GM23338 (cell line): ENCODE data around the gene ST8SIA1. TPM values are rescaled to one million over a fixed set of nuclear protein-coding genes. Genes with fewer than 3 reads are reported as not detected.
A peak's percentile ranks its signal among the peaks of the same experiment; 100 is the strongest.

Source experiments
- ATAC-seq: fragments of 200-7000 bp; cut with Tn5 transposase; 3 replicates; pipeline ENCODE4 v1.9.1; 2020
- DNase-seq: peaks from one replicate; pipeline ENCODE4 v3.0.0-alpha.2; 2015; ENCODE audit warnings: low spot score
- H2AFZ ChIP-seq: fragments of 200-600 bp; sonication (generic); 2 replicates; pipeline ENCODE4 v1.8.0; 2016; ENCODE audit warnings: antibody characterized with exemption, mild to moderate bottlenecking, moderate library complexity
- H3F3A ChIP-seq: fragments of 200-600 bp; sonication (generic); replicated peaks from 2 replicates; pipeline ENCODE4 v1.8.0; 2017; ENCODE audit warnings: antibody characterized with exemption, mixed run types, low read depth
- H3K27ac ChIP-seq: fragments of 200-600 bp; sonication (generic); 2 replicates; pipeline ENCODE4 v1.6.1; 2016; ENCODE audit warnings: low read depth
- H3K27me3 ChIP-seq: fragments of 200-600 bp; sonication (generic); 2 replicates; pipeline ENCODE4 v1.8.0; 2016; ENCODE audit warnings: mild to moderate bottlenecking, mixed run types, moderate library complexity; ENCODE audit not compliant: insufficient read depth
- H3K36me3 ChIP-seq: fragments of 200-600 bp; sonication (generic); 2 replicates; pipeline ENCODE4 v1.8.0; 2016; ENCODE audit warnings: mild to moderate bottlenecking; ENCODE audit not compliant: insufficient read depth
- H3K4me1 ChIP-seq: fragments of 200-600 bp; sonication (generic); 2 replicates; pipeline ENCODE4 v1.8.0; 2016; ENCODE audit warnings: mild to moderate bottlenecking, moderate library complexity; ENCODE audit not compliant: insufficient read depth
- H3K4me2 ChIP-seq: fragments of 200-600 bp; sonication (generic); 2 replicates; pipeline ENCODE4 v1.7.1; 2017; ENCODE audit warnings: mixed run types
- H3K4me3 ChIP-seq: fragments of 200-600 bp; sonication (generic); 2 replicates; pipeline ENCODE4 v1.6.1; 2016; ENCODE audit warnings: mixed run types
- H3K79me2 ChIP-seq: fragments of 200-600 bp; sonication (generic); replicated peaks from 2 replicates; pipeline ENCODE4 v1.8.0; 2017; ENCODE audit warnings: mild to moderate bottlenecking; ENCODE audit not compliant: insufficient read depth
- H3K9me2 ChIP-seq: fragments of 200-600 bp; sonication (generic); 2 replicates; pipeline ENCODE4 v1.8.0; 2017; ENCODE audit not compliant: insufficient read depth
- H4K20me1 ChIP-seq: fragments of 200-600 bp; sonication (generic); replicated peaks from 2 replicates; pipeline ENCODE4 v1.8.0; 2017; ENCODE audit warnings: mild to moderate bottlenecking; ENCODE audit not compliant: insufficient read depth
- H3K27ac Mint-ChIP-seq: 2 replicates; pipeline ENCODE4 v1.8.0; 2020; ENCODE audit warnings: inconsistent platforms, mild to moderate bottlenecking, moderate library complexity, mixed read lengths
- H3K27me3 Mint-ChIP-seq: 3 replicates; pipeline ENCODE4 v1.8.0; 2022; ENCODE audit warnings: low read depth, mild to moderate bottlenecking, moderate library complexity, mixed read lengths, inconsistent platforms; ENCODE audit not compliant: insufficient read depth, poor library complexity
- H3K36me3 Mint-ChIP-seq: 3 replicates; pipeline ENCODE4 v1.8.0; 2021; ENCODE audit warnings: low read depth, mild to moderate bottlenecking, inconsistent platforms, moderate library complexity, mixed read lengths
- H3K4me1 Mint-ChIP-seq: 3 replicates; pipeline ENCODE4 v1.8.0; 2020; ENCODE audit warnings: mild to moderate bottlenecking, inconsistent platforms, mixed read lengths
- H3K4me3 Mint-ChIP-seq: 3 replicates; pipeline ENCODE4 v1.8.0; 2021; ENCODE audit warnings: moderate library complexity, mild to moderate bottlenecking, inconsistent platforms, mixed read lengths
- H3K9me3 Mint-ChIP-seq: 3 replicates; pipeline ENCODE4 v1.8.0; 2020; ENCODE audit warnings: moderate library complexity, mild to moderate bottlenecking, inconsistent platforms, mixed read lengths
- EZH2 ChIP-seq: fragments of 200-600 bp; sonication (generic); IDR thresholded peaks from one replicate; pipeline ENCODE4 v1.8.0; 2017; ENCODE audit warnings: antibody characterized with exemption, mild to moderate bottlenecking, low read depth; ENCODE audit not compliant: unreplicated experiment
- EZH2phosphoT487 ChIP-seq: fragments of 200-600 bp; sonication (generic); IDR thresholded peaks from one replicate; pipeline ENCODE4 v1.8.1; 2018; ENCODE audit warnings: antibody characterized with exemption; ENCODE audit not compliant: unreplicated experiment
- NANOG ChIP-seq: IDR thresholded peaks from 2 replicates; pipeline ENCODE4 v1.6.1; 2016; ENCODE audit warnings: antibody characterized with exemption, borderline replicate concordance
- POLR2AphosphoS5 ChIP-seq: IDR thresholded peaks from 2 replicates; pipeline ENCODE4 v1.6.1; 2016; ENCODE audit warnings: antibody characterized with exemption, low read depth
- STAT1 ChIP-seq: IDR thresholded peaks from one replicate; pipeline ENCODE4 v1.6.1; 2016; ENCODE audit warnings: antibody characterized with exemption; ENCODE audit not compliant: unreplicated experiment
- ZNF331 ChIP-seq: fragments of 250-450 bp; sonication (Bioruptor Pico); IDR thresholded peaks from 2 replicates; pipeline ENCODE4 v1.5.0; 2020; ENCODE audit warnings: low read depth, mild to moderate bottlenecking, moderate library complexity
- polyA plus RNA-seq: library from polyadenylated mRNA; unstranded; fragments of >200 nt; fragmentation: Nextera tagmentation; extraction: Ambion mirVana; gene quantifications from 2 replicates; pipeline ENCODE4 v1.2.1, GENCODE V29; 2016
- total RNA-seq: library from RNA; depleted of rRNA; stranded (reverse); fragments of >200 nt; shearing (Covaris generic); gene quantifications from 2 replicates; pipeline ENCODE4 v1.2.3, GENCODE V29; 2014
- TF ChIP-seq, protein P1 (sequence below): fragments of 250-450 bp; sonication (Bioruptor Pico); IDR thresholded peaks from 2 replicates; pipeline ENCODE4 v1.5.0; 2020; ENCODE audit warnings: mild to moderate bottlenecking, moderate library complexity
- TF ChIP-seq, protein P2 (sequence below): IDR thresholded peaks from one replicate; pipeline ENCODE4 v1.6.1; 2018; ENCODE audit warnings: antibody characterized with exemption; ENCODE audit not compliant: unreplicated experiment
- TF ChIP-seq, protein P3 (sequence below): IDR thresholded peaks from 2 replicates; pipeline ENCODE4 v1.6.1; 2016; ENCODE audit warnings: antibody characterized with exemption
- TF ChIP-seq, protein P4 (sequence below), 2 experiments: fragments of 200-600 bp in 1 of 2; sonication (generic) in 1 of 2; conservative IDR thresholded peaks; 2 replicates each; pipeline versions ENCODE4 v1.5.1 to v1.6.1; 2016 to 2017; ENCODE audit warnings: antibody characterized with exemption in 2 of 2, low read depth in 2 of 2, mild to moderate bottlenecking in 2 of 2, moderate library complexity in 1 of 2

ST8SIA1 gene
- total and polyA plus RNA-seq, 2 experiments from 2014 or later: 2.5 to 5.1 TPM

DNA sequence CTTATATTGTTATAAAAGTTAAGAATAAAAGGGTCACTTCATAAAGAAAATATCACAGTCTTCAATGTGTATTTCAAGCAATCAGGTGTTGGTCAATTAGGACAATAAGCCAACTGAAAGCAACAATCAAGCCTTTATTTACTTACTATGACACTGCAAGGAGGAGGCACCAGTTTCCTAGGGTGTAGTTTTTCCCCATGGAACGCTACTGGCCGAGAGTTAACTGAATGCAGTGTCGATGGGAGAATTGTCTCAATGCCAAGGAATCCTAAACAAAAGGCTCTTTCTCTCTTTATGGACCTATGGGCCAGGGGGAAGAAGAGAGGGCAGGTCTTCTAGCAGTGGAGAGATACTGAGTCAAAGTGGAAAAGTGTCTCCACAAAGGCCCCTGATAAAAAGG, 146.1 kb downstream of the ST8SIA1 start:
- DNase-seq: no peak
- Mint-ChIP-seq H3K4me1 (no peaks in the 10 kb centered on the region), H3K27me3 (no peaks in the 10 kb centered on the region), H3K27ac (no peak overlapping the region), H3K4me3 (no peak overlapping the region), H3K36me3 (no peaks in the 10 kb centered on the region), H3K9me3 (no peaks in the 10 kb centered on the region)
- no peaks in the 10 kb centered on the region for H3K79me2 ChIP-seq
- no peaks in the 10 kb centered on the region for H3K4me1 ChIP-seq
- H3K36me3 ChIP-seq: no peaks in the 10 kb centered on the region
- ATAC-seq: no peak
- no peaks in the 10 kb centered on the region for H3K27me3 ChIP-seq
- peak overlapping the region; percentile 53; the same call in 1 of the 2 replicates for H2AFZ ChIP-seq
- no peak overlapping the region for H3K4me2 ChIP-seq
- H3F3A ChIP-seq: no peaks in the 10 kb centered on the region
- H4K20me1 ChIP-seq: no peaks in the 10 kb centered on the region
- no peak for TF ChIP-seq POLR2AphosphoS5
- TF ChIP-seq, protein P1, sequence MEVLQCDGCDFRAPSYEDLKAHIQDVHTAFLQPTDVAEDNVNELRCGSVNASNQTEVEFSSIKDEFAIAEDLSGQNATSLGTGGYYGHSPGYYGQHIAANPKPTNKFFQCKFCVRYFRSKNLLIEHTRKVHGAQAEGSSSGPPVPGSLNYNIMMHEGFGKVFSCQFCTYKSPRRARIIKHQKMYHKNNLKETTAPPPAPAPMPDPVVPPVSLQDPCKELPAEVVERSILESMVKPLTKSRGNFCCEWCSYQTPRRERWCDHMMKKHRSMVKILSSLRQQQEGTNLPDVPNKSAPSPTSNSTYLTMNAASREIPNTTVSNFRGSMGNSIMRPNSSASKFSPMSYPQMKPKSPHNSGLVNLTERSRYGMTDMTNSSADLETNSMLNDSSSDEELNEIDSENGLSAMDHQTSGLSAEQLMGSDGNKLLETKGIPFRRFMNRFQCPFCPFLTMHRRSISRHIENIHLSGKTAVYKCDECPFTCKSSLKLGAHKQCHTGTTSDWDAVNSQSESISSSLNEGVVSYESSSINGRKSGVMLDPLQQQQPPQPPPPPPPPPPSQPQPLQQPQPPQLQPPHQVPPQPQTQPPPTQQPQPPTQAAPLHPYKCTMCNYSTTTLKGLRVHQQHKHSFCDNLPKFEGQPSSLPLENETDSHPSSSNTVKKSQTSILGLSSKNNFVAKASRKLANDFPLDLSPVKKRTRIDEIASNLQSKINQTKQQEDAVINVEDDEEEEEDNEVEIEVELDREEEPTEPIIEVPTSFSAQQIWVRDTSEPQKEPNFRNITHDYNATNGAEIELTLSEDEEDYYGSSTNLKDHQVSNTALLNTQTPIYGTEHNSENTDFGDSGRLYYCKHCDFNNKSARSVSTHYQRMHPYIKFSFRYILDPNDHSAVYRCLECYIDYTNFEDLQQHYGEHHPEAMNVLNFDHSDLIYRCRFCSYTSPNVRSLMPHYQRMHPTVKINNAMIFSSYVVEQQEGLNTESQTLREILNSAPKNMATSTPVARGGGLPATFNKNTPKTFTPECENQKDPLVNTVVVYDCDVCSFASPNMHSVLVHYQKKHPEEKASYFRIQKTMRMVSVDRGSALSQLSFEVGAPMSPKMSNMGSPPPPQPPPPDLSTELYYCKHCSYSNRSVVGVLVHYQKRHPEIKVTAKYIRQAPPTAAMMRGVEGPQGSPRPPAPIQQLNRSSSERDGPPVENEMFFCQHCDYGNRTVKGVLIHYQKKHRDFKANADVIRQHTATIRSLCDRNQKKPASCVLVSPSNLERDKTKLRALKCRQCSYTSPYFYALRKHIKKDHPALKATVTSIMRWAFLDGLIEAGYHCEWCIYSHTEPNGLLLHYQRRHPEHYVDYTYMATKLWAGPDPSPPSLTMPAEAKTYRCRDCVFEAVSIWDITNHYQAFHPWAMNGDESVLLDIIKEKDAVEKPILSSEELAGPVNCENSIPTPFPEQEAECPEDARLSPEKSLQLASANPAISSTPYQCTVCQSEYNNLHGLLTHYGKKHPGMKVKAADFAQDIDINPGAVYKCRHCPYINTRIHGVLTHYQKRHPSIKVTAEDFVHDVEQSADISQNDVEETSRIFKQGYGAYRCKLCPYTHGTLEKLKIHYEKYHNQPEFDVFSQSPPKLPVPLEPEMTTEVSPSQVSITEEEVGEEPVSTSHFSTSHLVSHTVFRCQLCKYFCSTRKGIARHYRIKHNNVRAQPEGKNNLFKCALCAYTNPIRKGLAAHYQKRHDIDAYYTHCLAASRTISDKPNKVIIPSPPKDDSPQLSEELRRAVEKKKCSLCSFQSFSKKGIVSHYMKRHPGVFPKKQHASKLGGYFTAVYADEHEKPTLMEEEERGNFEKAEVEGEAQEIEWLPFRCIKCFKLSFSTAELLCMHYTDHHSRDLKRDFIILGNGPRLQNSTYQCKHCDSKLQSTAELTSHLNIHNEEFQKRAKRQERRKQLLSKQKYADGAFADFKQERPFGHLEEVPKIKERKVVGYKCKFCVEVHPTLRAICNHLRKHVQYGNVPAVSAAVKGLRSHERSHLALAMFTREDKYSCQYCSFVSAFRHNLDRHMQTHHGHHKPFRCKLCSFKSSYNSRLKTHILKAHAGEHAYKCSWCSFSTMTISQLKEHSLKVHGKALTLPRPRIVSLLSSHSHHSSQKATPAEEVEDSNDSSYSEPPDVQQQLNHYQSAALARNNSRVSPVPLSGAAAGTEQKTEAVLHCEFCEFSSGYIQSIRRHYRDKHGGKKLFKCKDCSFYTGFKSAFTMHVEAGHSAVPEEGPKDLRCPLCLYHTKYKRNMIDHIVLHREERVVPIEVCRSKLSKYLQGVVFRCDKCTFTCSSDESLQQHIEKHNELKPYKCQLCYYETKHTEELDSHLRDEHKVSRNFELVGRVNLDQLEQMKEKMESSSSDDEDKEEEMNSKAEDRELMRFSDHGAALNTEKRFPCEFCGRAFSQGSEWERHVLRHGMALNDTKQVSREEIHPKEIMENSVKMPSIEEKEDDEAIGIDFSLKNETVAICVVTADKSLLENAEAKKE (CRISPR knock-in tag): no peak
- no peak overlapping the region for H3K27ac ChIP-seq
- H3K4me3 ChIP-seq: no peak overlapping the region
- H3K9me2 ChIP-seq: no peaks in the 10 kb centered on the region

DNA sequence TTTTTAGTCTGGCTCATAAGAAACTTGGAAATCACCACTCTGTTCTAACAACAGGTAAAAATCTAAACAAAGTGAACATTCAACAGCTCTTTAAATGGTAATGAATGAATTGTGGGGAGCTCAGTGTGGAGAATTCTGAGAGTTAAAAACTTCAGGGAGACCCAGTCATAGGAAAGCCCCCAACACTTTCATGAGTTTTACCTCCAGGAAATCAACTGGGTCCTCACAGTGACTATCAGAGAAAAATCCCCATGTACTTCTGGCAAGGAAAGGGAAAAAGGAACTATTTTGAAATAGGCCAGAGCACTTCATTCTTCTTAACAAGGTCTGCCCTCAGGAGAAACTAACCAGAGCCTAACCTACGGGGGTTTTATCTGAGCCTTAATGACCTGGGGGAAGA, 153.8 kb downstream of the ST8SIA1 start:
- Histone ChIP-seq H3K36me3 (no peaks in the 10 kb centered on the region), H3K4me3 (no peak overlapping the region), H3K79me2 (no peaks in the 10 kb centered on the region), H3K27me3 (no peaks in the 10 kb centered on the region), H3K27ac (no peak overlapping the region), H2AFZ (0 out of 2 replicates have a peak overlapping the region, but pooled peaks have one; percentile 2), H3K9me2 (no peaks in the 10 kb centered on the region), H4K20me1 (no peaks in the 10 kb centered on the region), H3F3A (no peaks in the 10 kb centered on the region), H3K4me2 (no peak overlapping the region), H3K4me1 (no peaks in the 10 kb centered on the region)
- no peaks in the 10 kb centered on the region for H3K4me1 Mint-ChIP-seq
- ATAC-seq (no peak), DNase-seq (no peak)
- no peaks in the 10 kb centered on the region for H3K36me3 Mint-ChIP-seq
- no peak overlapping the region for H3K27ac Mint-ChIP-seq
- H3K27me3 Mint-ChIP-seq: no peaks in the 10 kb centered on the region
- no peak overlapping the region for H3K4me3 Mint-ChIP-seq
- no peaks in the 10 kb centered on the region for H3K9me3 Mint-ChIP-seq
- TF ChIP-seq, protein P2, sequence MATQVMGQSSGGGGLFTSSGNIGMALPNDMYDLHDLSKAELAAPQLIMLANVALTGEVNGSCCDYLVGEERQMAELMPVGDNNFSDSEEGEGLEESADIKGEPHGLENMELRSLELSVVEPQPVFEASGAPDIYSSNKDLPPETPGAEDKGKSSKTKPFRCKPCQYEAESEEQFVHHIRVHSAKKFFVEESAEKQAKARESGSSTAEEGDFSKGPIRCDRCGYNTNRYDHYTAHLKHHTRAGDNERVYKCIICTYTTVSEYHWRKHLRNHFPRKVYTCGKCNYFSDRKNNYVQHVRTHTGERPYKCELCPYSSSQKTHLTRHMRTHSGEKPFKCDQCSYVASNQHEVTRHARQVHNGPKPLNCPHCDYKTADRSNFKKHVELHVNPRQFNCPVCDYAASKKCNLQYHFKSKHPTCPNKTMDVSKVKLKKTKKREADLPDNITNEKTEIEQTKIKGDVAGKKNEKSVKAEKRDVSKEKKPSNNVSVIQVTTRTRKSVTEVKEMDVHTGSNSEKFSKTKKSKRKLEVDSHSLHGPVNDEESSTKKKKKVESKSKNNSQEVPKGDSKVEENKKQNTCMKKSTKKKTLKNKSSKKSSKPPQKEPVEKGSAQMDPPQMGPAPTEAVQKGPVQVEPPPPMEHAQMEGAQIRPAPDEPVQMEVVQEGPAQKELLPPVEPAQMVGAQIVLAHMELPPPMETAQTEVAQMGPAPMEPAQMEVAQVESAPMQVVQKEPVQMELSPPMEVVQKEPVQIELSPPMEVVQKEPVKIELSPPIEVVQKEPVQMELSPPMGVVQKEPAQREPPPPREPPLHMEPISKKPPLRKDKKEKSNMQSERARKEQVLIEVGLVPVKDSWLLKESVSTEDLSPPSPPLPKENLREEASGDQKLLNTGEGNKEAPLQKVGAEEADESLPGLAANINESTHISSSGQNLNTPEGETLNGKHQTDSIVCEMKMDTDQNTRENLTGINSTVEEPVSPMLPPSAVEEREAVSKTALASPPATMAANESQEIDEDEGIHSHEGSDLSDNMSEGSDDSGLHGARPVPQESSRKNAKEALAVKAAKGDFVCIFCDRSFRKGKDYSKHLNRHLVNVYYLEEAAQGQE: no peak
- TF ChIP-seq ZNF331 (CRISPR knock-in tag) (no peak), EZH2phosphoT487 (no peak), EZH2 (no peak), NANOG (no peak), STAT1 (no peak)
- TF ChIP-seq, protein P3, sequence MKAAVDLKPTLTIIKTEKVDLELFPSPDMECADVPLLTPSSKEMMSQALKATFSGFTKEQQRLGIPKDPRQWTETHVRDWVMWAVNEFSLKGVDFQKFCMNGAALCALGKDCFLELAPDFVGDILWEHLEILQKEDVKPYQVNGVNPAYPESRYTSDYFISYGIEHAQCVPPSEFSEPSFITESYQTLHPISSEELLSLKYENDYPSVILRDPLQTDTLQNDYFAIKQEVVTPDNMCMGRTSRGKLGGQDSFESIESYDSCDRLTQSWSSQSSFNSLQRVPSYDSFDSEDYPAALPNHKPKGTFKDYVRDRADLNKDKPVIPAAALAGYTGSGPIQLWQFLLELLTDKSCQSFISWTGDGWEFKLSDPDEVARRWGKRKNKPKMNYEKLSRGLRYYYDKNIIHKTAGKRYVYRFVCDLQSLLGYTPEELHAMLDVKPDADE: no peak
- TF ChIP-seq, protein P4, sequence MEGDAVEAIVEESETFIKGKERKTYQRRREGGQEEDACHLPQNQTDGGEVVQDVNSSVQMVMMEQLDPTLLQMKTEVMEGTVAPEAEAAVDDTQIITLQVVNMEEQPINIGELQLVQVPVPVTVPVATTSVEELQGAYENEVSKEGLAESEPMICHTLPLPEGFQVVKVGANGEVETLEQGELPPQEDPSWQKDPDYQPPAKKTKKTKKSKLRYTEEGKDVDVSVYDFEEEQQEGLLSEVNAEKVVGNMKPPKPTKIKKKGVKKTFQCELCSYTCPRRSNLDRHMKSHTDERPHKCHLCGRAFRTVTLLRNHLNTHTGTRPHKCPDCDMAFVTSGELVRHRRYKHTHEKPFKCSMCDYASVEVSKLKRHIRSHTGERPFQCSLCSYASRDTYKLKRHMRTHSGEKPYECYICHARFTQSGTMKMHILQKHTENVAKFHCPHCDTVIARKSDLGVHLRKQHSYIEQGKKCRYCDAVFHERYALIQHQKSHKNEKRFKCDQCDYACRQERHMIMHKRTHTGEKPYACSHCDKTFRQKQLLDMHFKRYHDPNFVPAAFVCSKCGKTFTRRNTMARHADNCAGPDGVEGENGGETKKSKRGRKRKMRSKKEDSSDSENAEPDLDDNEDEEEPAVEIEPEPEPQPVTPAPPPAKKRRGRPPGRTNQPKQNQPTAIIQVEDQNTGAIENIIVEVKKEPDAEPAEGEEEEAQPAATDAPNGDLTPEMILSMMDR (conservative IDR thresholded peaks at IDR 0.05; ENCODE audit: low read depth in 2 of 2): no peak
